Measurements from ENCODE around the gene C12orf76.

GRCh38 chr12:110079477-110080400 is 31.4 kb upstream of the C12orf76 start:
- no peak for TF ChIP-seq CTCF (IDR thresholded peaks at IDR 0.05; ENCODE audit: borderline replicate concordance, extremely low read depth, low read length, poor library complexity, severe bottlenecking)
- TF ChIP-seq EZH2 (IDR thresholded peaks at IDR 0.05; ENCODE audit: borderline replicate concordance, low read depth, low read length, severe bottlenecking): no peak
